Dermis microvascular lymphatic vessel endothelial cell (primary cell): ENCODE data around the gene HTR1E. TPM values are rescaled to one million over a fixed set of nuclear protein-coding genes. Genes with fewer than 3 reads are reported as not detected.
"Not testable (repeated sequence)": the region's sequence is repeated elsewhere in the genome, so short reads cannot be mapped to it uniquely, and the experiment has no call there.

Experiments used
- DNase-seq, 2 donors: peaks; one replicate each; pipeline versions ENCODE4 v3.0.0 to v3.0.0-alpha.2; 2010; ENCODE audit warnings: low read depth in 2 of 2
- total RNA-seq: library from RNA; depleted of rRNA; stranded (reverse); fragments of >200 nt; gene quantifications from 2 replicates; pipeline ENCODE4 v1.2.1, GENCODE V29; 2014

Gene HTR1E
- not detected in 2 replicates for total RNA-seq

- DNase-seq = peak in 1 of 2 donors; percentile 25
Measured at GRCh38 chr6:86937219-86938079, at the start of gene HTR1E. Gene HTR1E, plus strand, starts transcription at chr6:86937528. Its CDS starts 77,807 bp downstream, at chr6:87015335.

DNA sequence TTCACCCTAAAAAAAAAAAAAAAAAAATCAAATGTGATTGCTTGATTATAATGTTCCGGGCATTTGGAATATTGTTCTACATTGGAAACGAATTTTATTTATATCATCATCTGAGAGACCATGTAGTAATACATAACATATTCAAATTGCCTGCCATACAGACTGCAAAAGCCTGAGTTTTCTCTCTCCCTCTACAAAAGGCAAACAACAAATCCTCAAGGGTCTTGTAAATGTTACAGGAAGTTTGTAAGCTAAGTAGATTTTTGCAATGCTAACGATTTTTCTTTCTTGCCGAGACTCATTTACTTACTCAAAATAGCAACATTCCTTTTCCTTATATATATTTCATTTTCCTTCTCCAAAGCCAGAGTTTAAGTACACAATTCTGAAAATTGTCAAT lies 49.0 kb upstream of the HTR1E start:
- no peak for DNase-seq

DNA sequence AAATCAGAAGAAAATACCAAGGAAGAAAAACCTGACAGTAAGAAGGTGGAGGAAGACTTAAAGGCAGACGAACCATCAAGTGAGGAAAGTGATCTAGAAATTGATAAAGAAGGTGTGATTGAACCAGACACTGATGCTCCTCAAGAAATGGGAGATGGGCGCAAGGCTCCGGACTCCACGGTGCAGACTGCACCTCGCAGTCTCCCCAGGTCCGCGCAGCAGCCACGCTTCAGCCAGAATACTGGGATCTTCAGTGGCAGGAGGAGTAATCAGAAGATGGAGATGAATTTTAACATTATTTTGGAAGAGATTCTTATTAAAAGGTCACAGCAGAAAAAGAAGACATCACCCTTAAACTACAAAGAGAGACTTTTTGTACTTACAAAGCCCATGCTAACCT lies 40.1 kb upstream of the HTR1E start:
- not testable (repeated sequence) for DNase-seq

- no peak for DNase-seq
Measured at GRCh38 chr6:86913795-86914194, 23.5 kb upstream of the HTR1E start.

GRCh38 chr6:86916393-86916792 lies 20.9 kb upstream of the HTR1E start:
- DNase-seq = no peak

DNA sequence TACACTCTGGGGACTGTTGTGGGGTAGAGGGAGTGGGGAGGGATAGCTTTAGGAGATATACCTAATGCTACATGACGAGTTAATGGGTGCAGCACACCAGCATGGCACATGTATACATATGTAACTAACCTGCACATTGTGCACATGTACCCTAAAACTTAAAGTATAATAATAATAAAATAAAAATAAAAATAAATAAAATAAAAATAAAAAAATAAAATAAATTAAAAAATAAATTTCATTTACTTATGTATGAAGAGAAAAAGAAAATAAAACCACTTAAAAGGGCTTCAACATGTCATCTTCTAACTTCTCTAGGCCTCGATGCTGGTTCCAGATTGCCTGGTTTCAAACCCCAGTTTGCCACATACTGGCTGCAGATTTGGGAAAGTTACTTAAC lies 10.2 kb upstream of the HTR1E start:
- DNase-seq = not testable (repeated sequence)

- DNase-seq = not testable (repeated sequence)
Measured at GRCh38 chr6:86927859-86928258, 9.5 kb upstream of the HTR1E start.

DNA sequence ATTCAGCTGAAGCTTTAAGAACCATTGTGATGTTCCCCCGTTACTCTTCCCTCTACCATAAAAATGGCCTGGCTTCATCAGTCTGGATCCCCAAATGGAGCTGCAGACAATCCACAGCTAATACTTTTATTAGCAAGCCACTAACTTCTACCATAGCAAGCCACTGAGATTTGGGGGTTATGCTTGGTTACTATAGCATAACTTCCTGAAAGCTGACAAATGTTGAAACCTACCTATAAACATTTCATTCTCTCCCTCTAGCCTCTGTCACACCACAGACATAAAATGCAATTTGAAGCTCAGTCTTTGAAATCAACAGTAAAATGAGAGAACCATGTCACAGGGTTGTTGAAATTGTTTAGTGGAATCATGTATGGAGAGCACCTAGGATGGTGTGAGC lies 3.0 kb upstream of the HTR1E start:
- DNase-seq = no peak

- no peak for DNase-seq
Measured at GRCh38 chr6:86936834-86937218, 502 bp upstream of the HTR1E start.

- no peak for DNase-seq
Measured at GRCh38 chr6:86938814-86939213, 1.5 kb downstream of the HTR1E start.

GRCh38 chr6:86941461-86941860 lies 4.1 kb downstream of the HTR1E start:
- no peak for DNase-seq

GRCh38 chr6:86942769-86943516 lies 5.6 kb downstream of the HTR1E start:
- DNase-seq = no peak

- no peak for DNase-seq
Measured at GRCh38 chr6:86943819-86944407, 6.6 kb downstream of the HTR1E start.

GRCh38 chr6:86949771-86950170 lies 12.4 kb downstream of the HTR1E start:
- DNase-seq = no peak

GRCh38 chr6:86952991-86953390 lies 15.7 kb downstream of the HTR1E start:
- no peak for DNase-seq

- no peak for DNase-seq
Measured at GRCh38 chr6:86959656-86960055, 22.3 kb downstream of the HTR1E start.

DNA sequence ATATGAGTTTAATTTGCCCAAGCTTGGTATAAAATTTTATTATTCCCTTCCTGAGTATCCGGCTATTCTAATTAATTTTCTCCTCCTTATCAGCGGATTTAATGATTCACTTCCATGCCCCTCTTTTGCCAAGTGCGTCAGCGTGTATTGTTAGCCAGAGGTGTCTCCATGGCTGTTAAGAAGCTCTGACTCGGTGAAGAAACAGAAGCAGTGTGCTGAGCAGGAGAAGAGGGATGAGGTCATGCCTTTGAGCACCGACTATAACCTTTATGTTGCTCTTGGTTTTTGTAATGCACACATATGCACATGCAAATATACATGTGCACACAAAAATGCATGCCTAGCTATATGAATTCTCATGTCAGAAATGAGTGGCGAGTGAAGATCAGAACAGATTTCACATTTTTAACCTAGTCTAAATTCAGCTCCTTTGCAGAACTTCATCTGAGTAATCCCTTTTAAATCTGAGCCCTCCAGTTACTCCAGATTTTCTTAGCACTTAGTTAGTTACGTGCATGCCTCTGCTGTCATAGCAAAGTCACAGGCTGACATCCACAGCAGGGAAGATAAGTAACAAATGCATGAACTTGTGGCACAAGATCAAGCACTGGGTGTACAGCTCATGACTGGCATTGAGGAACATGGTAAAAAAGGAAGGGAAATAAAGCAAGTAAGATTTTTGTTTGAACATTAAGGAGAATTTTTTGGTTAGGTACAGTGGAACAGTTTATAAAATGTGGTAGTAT lies 24.3 kb downstream of the HTR1E start:
- no peak for DNase-seq

DNA sequence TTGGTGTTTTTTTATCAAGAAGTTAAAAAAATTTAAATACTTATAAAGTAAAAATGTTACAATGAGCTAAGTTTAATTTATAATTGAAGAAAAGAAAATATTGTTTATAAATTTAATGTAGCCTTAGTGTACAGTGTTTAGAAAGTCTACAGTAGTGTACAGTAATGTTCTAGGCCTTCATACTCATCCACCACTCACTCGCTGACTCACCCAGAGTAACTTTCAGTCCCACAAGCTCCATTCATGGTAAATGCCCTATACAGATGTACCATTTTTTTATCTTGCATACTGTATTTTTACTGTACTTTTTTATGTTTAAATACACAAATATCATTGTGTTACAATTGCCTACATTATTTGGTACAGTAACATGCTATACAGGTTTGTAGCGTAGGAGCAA lies 26.0 kb downstream of the HTR1E start:
- DNase-seq = no peak

DNA sequence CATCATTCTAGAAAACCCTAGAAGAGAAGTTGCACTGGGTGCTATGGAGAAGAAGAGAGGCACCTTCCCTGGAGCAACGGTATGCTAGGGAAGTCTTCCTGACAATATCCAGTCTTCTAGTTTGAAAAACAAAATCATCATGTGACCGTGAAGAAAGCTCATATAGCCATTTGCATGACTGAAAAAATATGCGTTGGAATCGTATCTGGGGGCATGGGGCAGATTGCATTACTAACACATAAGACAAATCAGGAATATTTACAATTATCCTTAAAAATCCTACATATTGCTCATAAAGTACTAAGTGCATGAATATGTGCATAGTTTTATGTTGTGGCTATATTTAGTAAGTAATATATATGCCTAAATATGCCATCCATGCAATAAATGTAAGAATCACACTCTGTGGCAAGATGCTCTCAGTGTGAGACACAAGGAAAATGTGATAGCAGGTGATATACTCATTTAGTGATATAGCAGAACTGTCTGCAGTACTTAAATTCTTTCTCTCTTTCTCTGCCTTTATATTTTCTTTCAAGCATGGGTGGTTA lies 26.8 kb downstream of the HTR1E start:
- DNase-seq = no peak

GRCh38 chr6:86966271-86966670 lies 28.9 kb downstream of the HTR1E start:
- no peak for DNase-seq

DNA sequence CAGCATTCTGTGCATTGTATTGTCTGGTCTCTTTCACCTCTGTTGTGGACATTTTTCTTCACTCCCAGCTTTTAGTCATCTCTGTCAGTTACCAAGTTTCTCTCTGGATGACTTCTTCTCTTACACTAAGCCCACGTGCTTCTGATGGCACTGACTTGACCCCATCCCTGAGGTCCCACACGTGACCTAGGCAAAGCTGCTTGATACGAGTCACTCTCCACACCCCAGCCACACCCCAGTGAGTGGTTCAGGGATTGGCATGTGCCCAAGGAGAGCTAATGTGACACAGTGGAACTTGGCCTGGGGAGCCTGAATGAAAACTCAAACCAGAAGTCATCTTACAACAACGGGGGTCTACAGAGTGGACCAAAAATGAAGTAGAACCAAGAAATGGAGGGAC lies 32.2 kb downstream of the HTR1E start:
- DNase-seq = no peak
